Measurements from ENCODE around the gene CIC. TPM values are rescaled to one million over a fixed set of nuclear protein-coding genes. Genes with fewer than 3 reads are reported as not detected.
A peak's percentile ranks its signal among the peaks of the same experiment; 100 is the strongest.

CIC gene
- total RNA-seq, 4 donors from 2014 or later: 40.5 to 72.8 (median 67.2) TPM

GRCh38 chr19:42244347-42245220 lies 24.5 kb upstream of the CIC start:
- TF ChIP-seq POLR2A (IDR thresholded peaks at IDR 0.05) (peak; percentile 65 to 67), CTCF (IDR thresholded peaks at IDR 0.05) (peak; percentile 38 to 84 (median 72))
- Histone ChIP-seq H3K27me3 (no peaks in the 10 kb centered on the region), H3K4me1 (peaks cover 0 to 46% (median 18%) of the 10 kb centered on the region in 4 donors), H3K9me3 (no peaks in the 10 kb centered on the region), H3K27ac (peak overlapping the region; percentile 89 to 97 (median 90)), H3K4me3 (peak overlapping the region; percentile 73 to 97 (median 94)), H3K36me3 (peaks cover 0 to 19% (median 0%) of the 10 kb centered on the region in 3 donors)
- DNase-seq: peak; percentile 93 to 97 (median 94)

GRCh38 chr19:42245231-42245630 lies 23.8 kb upstream of the CIC start:
- DNase-seq: no peak
- Histone ChIP-seq H3K4me3 (peak overlapping the region in 2 of 4 donors; percentile 96 to 97), H3K4me1 (peaks cover 0 to 45% (median 18%) of the 10 kb centered on the region in 4 donors)

DNA sequence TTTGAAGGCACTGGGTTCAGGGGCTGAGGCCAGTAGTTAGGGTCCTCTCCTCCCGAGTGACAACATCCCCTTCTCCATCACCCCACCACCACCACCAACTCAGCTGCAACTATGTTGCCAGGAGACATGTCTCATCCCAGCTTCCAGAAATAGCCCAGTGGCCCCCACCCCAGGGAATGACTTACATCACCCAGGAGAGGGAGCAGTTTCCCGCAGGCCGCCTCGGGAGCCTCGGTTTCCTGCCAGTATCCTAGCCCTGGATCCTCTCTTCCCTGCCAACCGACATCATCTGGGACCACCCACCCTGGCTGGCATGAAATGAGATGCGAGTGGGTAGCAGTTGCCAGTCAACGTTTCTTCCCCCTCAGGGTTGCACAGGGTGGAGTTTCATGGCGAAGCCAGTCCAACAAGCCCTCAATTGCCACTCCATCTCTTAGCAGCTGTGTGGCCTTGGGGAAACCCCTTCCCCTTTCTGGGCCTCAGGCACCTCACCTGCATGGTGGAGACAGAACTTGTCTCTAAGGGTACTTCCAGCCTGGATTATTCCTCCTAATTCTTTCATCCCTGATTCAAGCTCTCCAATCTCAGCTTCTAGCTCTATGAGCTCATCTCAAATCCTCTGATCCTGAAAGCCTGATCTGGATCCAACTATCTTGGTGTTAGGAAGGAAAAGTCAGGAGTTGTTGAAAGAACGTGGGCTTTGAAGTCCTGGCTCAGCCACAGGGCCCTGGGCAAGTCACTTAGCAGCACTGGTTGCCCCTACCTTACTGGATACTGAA lies 22.7 kb upstream of the CIC start:
- H3K9me3 ChIP-seq: no peaks in the 10 kb centered on the region
- peaks cover 0 to 27% (median 0%) of the 10 kb centered on the region in 3 donors for H3K36me3 ChIP-seq
- TF ChIP-seq POLR2A (IDR thresholded peaks at IDR 0.05): no peak
- TF ChIP-seq CTCF (IDR thresholded peaks at IDR 0.05): peak in 4 of 6 experiments; percentile 37 to 71 (median 70)
- no peaks in the 10 kb centered on the region for H3K27me3 ChIP-seq
- DNase-seq: peak in 2 of 3 donors; percentile 79 to 80
- peak overlapping the region in 2 of 4 donors; percentile 20 to 38 for H3K27ac ChIP-seq
- H3K4me1 ChIP-seq: peaks cover 0 to 45% (median 11%) of the 10 kb centered on the region in 4 donors
- no peak overlapping the region for H3K4me3 ChIP-seq

More at GRCh38 chr19:42245231-42245630, 23.8 kb upstream of the CIC start:
- H3K36me3 ChIP-seq: peaks cover 0 to 21% (median 0%) of the 10 kb centered on the region in 3 donors
- H3K27ac ChIP-seq: peak overlapping the region in 3 of 4 donors; percentile 89 to 97 (median 89)
- H3K9me3 ChIP-seq: no peaks in the 10 kb centered on the region
- TF ChIP-seq CTCF (IDR thresholded peaks at IDR 0.05) (no peak), POLR2A (IDR thresholded peaks at IDR 0.05) (no peak)
- H3K27me3 ChIP-seq: no peaks in the 10 kb centered on the region

DNA sequence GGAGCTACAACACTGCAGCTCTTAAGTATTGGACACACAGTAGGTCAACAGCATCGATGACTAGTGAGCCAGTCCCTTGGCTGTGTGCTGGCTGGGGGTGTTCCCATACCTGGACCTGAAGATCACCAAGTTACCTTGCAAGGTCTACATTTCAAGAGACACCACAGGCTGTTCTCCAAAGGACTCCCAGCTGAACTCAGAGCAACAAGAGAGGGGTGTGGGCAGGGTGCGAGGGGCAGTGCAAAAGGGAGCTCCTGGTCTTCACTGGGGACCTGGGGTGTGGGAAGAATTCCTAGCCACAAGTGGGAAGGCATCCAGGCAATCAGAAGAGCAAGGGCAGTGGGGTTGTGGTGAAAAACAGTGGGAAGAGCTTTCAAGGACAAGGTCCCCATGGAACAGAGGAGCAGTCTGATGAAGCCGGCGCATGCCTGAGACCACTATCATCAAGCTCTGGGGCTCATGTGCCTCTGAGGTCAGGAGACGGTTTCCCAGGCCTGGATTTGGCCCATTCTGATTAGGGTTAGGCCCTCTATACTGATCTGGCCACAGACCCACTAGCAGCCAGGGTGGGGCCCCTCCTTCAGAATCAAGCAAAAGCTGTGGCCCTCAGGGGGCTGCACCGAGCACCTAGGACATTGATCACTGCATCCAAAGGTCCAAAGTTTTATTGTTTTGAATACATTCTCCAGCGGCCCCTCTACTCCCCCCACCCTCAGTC lies 22.0 kb upstream of the CIC start:
- H3K36me3 ChIP-seq: peaks cover 0 to 27% (median 0%) of the 10 kb centered on the region in 3 donors
- H3K4me1 ChIP-seq: peaks cover 3 to 48% (median 10%) of the 10 kb centered on the region in 4 donors
- H3K27me3 ChIP-seq: no peaks in the 10 kb centered on the region
- no peak for TF ChIP-seq CTCF (IDR thresholded peaks at IDR 0.05)
- TF ChIP-seq POLR2A (IDR thresholded peaks at IDR 0.05): no peak
- peak overlapping the region in 2 of 4 donors; percentile 20 to 38 for H3K27ac ChIP-seq
- H3K9me3 ChIP-seq: no peaks in the 10 kb centered on the region
- H3K4me3 ChIP-seq: no peak overlapping the region
- DNase-seq: no peak

- TF ChIP-seq POLR2A (IDR thresholded peaks at IDR 0.05) (no peak), CTCF (IDR thresholded peaks at IDR 0.05) (no peak)
- H3K4me3 ChIP-seq: no peak overlapping the region
- no peaks in the 10 kb centered on the region for H3K9me3 ChIP-seq
- no peaks in the 10 kb centered on the region for H3K27me3 ChIP-seq
- peaks cover 5 to 54% (median 15%) of the 10 kb centered on the region in 4 donors for H3K4me1 ChIP-seq
- peaks cover 0 to 27% (median 0%) of the 10 kb centered on the region in 3 donors for H3K36me3 ChIP-seq
- DNase-seq: no peak
- no peak overlapping the region for H3K27ac ChIP-seq
These were observed 21.3 kb upstream of the CIC start for GRCh38 chr19:42247640-42248199.
